ENCODE measurements around the gene ATP5F1E. TPM values are rescaled to one million over a fixed set of nuclear protein-coding genes. Genes with fewer than 3 reads are reported as not detected.

Gene ATP5F1E
- total and polyA plus RNA-seq, 10 of the 15 experiments (the other 5 are each of a cell fraction or from before 2014, with no cell fraction given): 49.0 to 407 (median 117) TPM

DNA sequence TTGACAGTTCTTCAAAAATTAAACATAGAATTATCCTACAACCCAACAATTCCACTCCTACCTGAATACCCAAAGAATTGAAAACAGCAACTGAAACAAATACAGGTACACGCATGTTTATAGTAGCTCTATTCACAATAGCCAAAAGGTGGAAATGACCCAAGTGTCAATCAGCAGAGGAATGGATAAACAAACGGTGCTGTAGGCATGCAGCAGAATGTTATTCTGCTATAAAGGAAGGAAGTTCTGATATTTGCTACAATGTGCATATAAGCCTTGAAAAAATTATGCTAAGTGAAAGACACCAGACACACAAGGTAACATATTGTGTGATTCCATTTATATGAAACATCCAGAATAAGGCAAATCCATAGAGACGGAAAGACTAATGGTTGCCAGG lies 48.9 kb upstream of the ATP5F1E start (continued):
- TF ChIP-seq, protein P1, sequence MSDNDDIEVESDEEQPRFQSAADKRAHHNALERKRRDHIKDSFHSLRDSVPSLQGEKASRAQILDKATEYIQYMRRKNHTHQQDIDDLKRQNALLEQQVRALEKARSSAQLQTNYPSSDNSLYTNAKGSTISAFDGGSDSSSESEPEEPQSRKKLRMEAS (IDR thresholded peaks at IDR 0.05; ENCODE audit: low read depth, low read length): no peak

DNA sequence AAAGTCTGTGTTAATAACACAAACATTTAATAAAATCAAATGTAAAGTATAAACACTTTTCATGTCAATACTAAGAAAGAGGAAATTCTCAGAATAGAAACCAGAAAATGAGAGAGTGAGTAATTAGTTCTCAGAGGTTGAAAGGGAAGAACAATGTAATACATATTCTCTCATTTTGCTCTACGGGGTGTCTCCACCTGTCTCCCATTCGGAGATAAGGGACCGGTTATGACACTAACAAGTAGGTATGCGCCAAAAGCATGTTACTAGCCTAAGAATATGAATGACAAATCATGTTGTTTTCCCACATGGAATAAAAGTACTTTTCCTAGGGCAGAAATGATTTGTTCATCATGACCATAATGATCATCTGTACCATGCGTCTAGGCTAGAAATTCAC lies 46.1 kb upstream of the ATP5F1E start:
- TF ChIP-seq HDAC2 (IDR thresholded peaks at IDR 0.05): no peak
- Histone ChIP-seq H3K9me3 (replicated peaks; ENCODE audit: control insufficient read depth, insufficient read depth, low read length) (no peaks in the 10 kb centered on the region), H4K20me1 (ENCODE audit: control insufficient read depth, insufficient read depth) (no peaks in the 10 kb centered on the region), H3K4me2 (ENCODE audit: control insufficient read depth, insufficient read depth) (no peak overlapping the region), H3K36me3 (ENCODE audit: control insufficient read depth in 2 of 2, insufficient read depth in 2 of 2, low read length in 1 of 2) (no peaks in the 10 kb centered on the region), H3K27ac (ENCODE audit: control insufficient read depth, insufficient read depth) (no peak overlapping the region), H3K9ac (ENCODE audit: control insufficient read depth, insufficient read depth, low read length) (no peak overlapping the region), H3K27me3 (replicated peaks in 1 of 2; ENCODE audit: control insufficient read depth in 2 of 2, insufficient read depth in 2 of 2, low read length in 1 of 2) (peaks cover 3 to 6% of the 10 kb centered on the region in 2 experiments), H2AFZ (ENCODE audit: control insufficient read depth, low read depth, low read length) (no peak overlapping the region), H3K4me1 (ENCODE audit: control insufficient read depth, insufficient read depth, low read length) (no peaks in the 10 kb centered on the region), H3K4me3 (no peak overlapping the region), H3K79me2 (ENCODE audit: control insufficient read depth, insufficient read depth, low read length) (no peaks in the 10 kb centered on the region)
- CTCF ChIA-PET: no interaction called here
- BruUV-seq (replicated peaks): no TSS peak
- SMC1A ChIA-PET (ENCODE audit: uncharacterized antibody, unreplicated experiment): no interaction called here
- intact Hi-C loops (cut with micrococcal nuclease; ENCODE audit: unreplicated experiment): no loop called here
- RAD21 ChIA-PET (ENCODE audit: unreplicated experiment): no interaction called here
- no peak for ATAC-seq
- 38% methylated on average over 5 of the region's 5 CpGs for WGBS (ENCODE audit: insufficient coverage, insufficient replicate concordance, low lambda C conversion rate, missing lambda C conversion rate)
- POLR2A ChIA-PET: no interaction called here
- in situ Hi-C loops (cut with MboI): no loop called here
- FAIRE-seq: no peak
- no peak for DNase-seq (ENCODE audit: low read depth, low spot score)

DNA sequence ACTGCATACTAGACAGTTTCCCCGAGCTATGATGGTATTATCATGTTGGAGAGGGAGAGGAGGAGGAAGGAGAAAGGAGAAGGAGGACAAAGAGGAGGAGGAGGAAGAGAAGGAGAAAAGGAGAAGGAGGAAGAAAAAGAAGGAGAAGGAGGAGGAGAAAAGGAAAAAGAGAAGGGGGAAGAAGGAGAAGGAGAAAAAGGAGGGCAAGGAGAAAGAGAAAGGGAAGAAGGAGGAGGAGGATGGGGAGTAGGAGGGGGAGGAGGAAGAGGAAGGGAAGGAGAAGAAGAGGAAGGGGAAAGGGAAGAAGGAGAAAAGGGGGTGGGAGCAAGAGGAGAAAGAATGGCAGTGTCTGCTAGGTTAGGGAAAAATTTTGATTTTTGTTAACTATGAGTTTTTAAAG lies 45.6 kb upstream of the ATP5F1E start:
- DNase-seq (ENCODE audit: low read depth, low spot score): no peak
- in situ Hi-C loops (cut with MboI): no loop called here
- Histone ChIP-seq H3K9ac (ENCODE audit: control insufficient read depth, insufficient read depth, low read length) (no peak overlapping the region), H3K27ac (ENCODE audit: control insufficient read depth, insufficient read depth) (no peak overlapping the region), H3K9me3 (replicated peaks; ENCODE audit: control insufficient read depth, insufficient read depth, low read length) (no peaks in the 10 kb centered on the region), H3K27me3 (replicated peaks in 1 of 2; ENCODE audit: control insufficient read depth in 2 of 2, insufficient read depth in 2 of 2, low read length in 1 of 2) (peaks cover 3 to 6% of the 10 kb centered on the region in 2 experiments), H3K4me2 (ENCODE audit: control insufficient read depth, insufficient read depth) (no peak overlapping the region), H3K79me2 (ENCODE audit: control insufficient read depth, insufficient read depth, low read length) (no peaks in the 10 kb centered on the region), H2AFZ (ENCODE audit: control insufficient read depth, low read depth, low read length) (no peak overlapping the region), H3K4me1 (ENCODE audit: control insufficient read depth, insufficient read depth, low read length) (no peaks in the 10 kb centered on the region; the same call in 1 of the 2 replicates), H3K4me3 (no peak overlapping the region), H4K20me1 (ENCODE audit: control insufficient read depth, insufficient read depth) (no peaks in the 10 kb centered on the region), H3K36me3 (ENCODE audit: control insufficient read depth in 2 of 2, insufficient read depth in 2 of 2, low read length in 1 of 2) (no peaks in the 10 kb centered on the region)
- WGBS (ENCODE audit: insufficient coverage, insufficient replicate concordance, low lambda C conversion rate, missing lambda C conversion rate): 0% methylated on average over 1 of the region's 1 CpG
- intact Hi-C loops (cut with micrococcal nuclease; ENCODE audit: unreplicated experiment): no loop called here
- no peak for FAIRE-seq
- ChIA-PET RAD21 (ENCODE audit: unreplicated experiment) (no interaction called here), CTCF (no interaction called here), SMC1A (ENCODE audit: uncharacterized antibody, unreplicated experiment) (no interaction called here), POLR2A (no interaction called here)
- ATAC-seq: no peak
- no TSS peak for BruUV-seq (replicated peaks)
- TF ChIP-seq, protein P2, sequence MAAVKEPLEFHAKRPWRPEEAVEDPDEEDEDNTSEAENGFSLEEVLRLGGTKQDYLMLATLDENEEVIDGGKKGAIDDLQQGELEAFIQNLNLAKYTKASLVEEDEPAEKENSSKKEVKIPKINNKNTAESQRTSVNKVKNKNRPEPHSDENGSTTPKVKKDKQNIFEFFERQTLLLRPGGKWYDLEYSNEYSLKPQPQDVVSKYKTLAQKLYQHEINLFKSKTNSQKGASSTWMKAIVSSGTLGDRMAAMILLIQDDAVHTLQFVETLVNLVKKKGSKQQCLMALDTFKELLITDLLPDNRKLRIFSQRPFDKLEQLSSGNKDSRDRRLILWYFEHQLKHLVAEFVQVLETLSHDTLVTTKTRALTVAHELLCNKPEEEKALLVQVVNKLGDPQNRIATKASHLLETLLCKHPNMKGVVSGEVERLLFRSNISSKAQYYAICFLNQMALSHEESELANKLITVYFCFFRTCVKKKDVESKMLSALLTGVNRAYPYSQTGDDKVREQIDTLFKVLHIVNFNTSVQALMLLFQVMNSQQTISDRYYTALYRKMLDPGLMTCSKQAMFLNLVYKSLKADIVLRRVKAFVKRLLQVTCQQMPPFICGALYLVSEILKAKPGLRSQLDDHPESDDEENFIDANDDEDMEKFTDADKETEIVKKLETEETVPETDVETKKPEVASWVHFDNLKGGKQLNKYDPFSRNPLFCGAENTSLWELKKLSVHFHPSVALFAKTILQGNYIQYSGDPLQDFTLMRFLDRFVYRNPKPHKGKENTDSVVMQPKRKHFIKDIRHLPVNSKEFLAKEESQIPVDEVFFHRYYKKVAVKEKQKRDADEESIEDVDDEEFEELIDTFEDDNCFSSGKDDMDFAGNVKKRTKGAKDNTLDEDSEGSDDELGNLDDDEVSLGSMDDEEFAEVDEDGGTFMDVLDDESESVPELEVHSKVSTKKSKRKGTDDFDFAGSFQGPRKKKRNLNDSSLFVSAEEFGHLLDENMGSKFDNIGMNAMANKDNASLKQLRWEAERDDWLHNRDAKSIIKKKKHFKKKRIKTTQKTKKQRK (IDR thresholded peaks at IDR 0.05; ENCODE audit: low read depth, low read length): no peak
- TF ChIP-seq TCF12 (IDR thresholded peaks at IDR 0.05; ENCODE audit: low read depth, low read length) (no peak), POLR2A (IDR thresholded peaks at IDR 0.05; ENCODE audit: low read depth, low read length) (no peak), YBX1 (IDR thresholded peaks at IDR 0.05) (no peak), CEBPB (IDR thresholded peaks at IDR 0.05; ENCODE audit: borderline replicate concordance in 1 of 2, low read depth in 2 of 2, low read length in 2 of 2) (no peak), KDM1A (IDR thresholded peaks at IDR 0.05; ENCODE audit: borderline replicate concordance) (no peak), BHLHE40 (IDR thresholded peaks at IDR 0.05; ENCODE audit: borderline replicate concordance in 1 of 2, low read depth in 2 of 2, low read length in 1 of 2) (no peak), HDAC2 (IDR thresholded peaks at IDR 0.05) (no peak), SP1 (IDR thresholded peaks at IDR 0.05; ENCODE audit: low read depth, low read length) (no peak), MTA2 (IDR thresholded peaks at IDR 0.05; ENCODE audit: low read depth) (no peak)
- TF ChIP-seq, protein P3, sequence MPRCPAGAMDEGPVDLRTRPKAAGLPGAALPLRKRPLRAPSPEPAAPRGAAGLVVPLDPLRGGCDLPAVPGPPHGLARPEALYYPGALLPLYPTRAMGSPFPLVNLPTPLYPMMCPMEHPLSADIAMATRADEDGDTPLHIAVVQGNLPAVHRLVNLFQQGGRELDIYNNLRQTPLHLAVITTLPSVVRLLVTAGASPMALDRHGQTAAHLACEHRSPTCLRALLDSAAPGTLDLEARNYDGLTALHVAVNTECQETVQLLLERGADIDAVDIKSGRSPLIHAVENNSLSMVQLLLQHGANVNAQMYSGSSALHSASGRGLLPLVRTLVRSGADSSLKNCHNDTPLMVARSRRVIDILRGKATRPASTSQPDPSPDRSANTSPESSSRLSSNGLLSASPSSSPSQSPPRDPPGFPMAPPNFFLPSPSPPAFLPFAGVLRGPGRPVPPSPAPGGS (IDR thresholded peaks at IDR 0.05; ENCODE audit: borderline replicate concordance, insufficient read depth, low read depth, low read length, poor library complexity, severe bottlenecking): no peak

All from GM12878 (cell line).